K562 (cell line): ENCODE results near the gene CHSY1. TPM values are rescaled to one million over a fixed set of nuclear protein-coding genes. Genes with fewer than 3 reads are reported as not detected.
A peak's percentile ranks its signal among the peaks of the same experiment; 100 is the strongest.

Source experiments
- E2F8 ChIP-seq: fragments of 450-650 bp; IDR thresholded peaks from 2 replicates; pipeline ENCODE4 v1.7.1; 2018; ENCODE audit warnings: mild to moderate bottlenecking, low read depth; ENCODE audit not compliant: partially characterized antibody
- ELF1 ChIP-seq: fragments of 200-800 bp; sonication (Bioruptor generic); IDR thresholded peaks from 2 replicates; pipeline ENCODE4 v1.6.1; 2016; ENCODE audit warnings: missing genetic modification characterization, missing compliant biosample characterization
- ERF ChIP-seq: fragments of 450-650 bp; formaldehyde crosslinking; IDR thresholded peaks from 2 replicates; pipeline ENCODE4 v1.4.0; 2020; ENCODE audit warnings: mild to moderate bottlenecking, mixed read lengths
- ETS2 ChIP-seq: IDR thresholded peaks from 2 replicates; pipeline ENCODE4 v1.6.1; 2016; ENCODE audit warnings: borderline replicate concordance, missing genetic modification characterization, mild to moderate bottlenecking, moderate library complexity, missing compliant biosample characterization; ENCODE audit not compliant: poor library complexity, severe bottlenecking
- FOXJ2 ChIP-seq: fragments of 200-800 bp; sonication (Bioruptor generic); IDR thresholded peaks from 2 replicates; pipeline ENCODE4 v1.6.1; 2016; ENCODE audit warnings: missing genetic modification characterization, missing compliant biosample characterization
- GATA2 ChIP-seq: sonication (generic); formaldehyde crosslinking; IDR thresholded peaks from 2 replicates; pipeline ENCODE4 v1.4.0; 2020; ENCODE audit warnings: mild to moderate bottlenecking, missing genetic modification reagents
- HDAC1 ChIP-seq, 2 experiments: fragments of 450-650 bp; IDR thresholded peaks; 2 replicates each; pipeline ENCODE4 v1.6.1; 2016 to 2017; ENCODE audit warnings: inconsistent platforms in 1 of 2, mild to moderate bottlenecking in 1 of 2, moderate library complexity in 1 of 2
- HEY1 ChIP-seq: fragments of 250-450 bp; sonication (Bioruptor Pico); IDR thresholded peaks from 2 replicates; pipeline ENCODE4 v1.5.0; 2020; ENCODE audit warnings: mild to moderate bottlenecking, moderate library complexity, borderline replicate concordance
- JUND ChIP-seq, 2 experiments: IDR thresholded peaks; 2 replicates in 1 of 2; 3 replicates in 1 of 2; pipeline ENCODE4 v1.6.1; 2011; ENCODE audit warnings: borderline replicate concordance in 2 of 2, low read depth in 2 of 2, low read length in 2 of 2, improper control_type of control experiment in 1 of 2, missing biosample characterization in 1 of 2, missing genetic modification characterization in 1 of 2, missing genetic modification reagents in 1 of 2
- KAT2B ChIP-seq: IDR thresholded peaks from one replicate; pipeline ENCODE4 v1.6.1; 2012; ENCODE audit warnings: low read depth, mild to moderate bottlenecking, control low read depth, inconsistent platforms, low read length, moderate library complexity
- KDM1A ChIP-seq, 2 experiments: fragments of 450-650 bp; IDR thresholded peaks; 2 replicates each; pipeline ENCODE4 v1.6.1; 2016; ENCODE audit warnings: mild to moderate bottlenecking in 2 of 2
- SIX5 ChIP-seq, 2 experiments: IDR thresholded peaks; 2 replicates each; pipeline ENCODE4 v1.6.1; 2011; ENCODE audit warnings: low read length in 2 of 2, borderline replicate concordance in 1 of 2, low read depth in 1 of 2, mild to moderate bottlenecking in 1 of 2, moderate library complexity in 1 of 2; ENCODE audit not compliant: insufficient read depth in 1 of 2
- SMARCC2 ChIP-seq: fragments of 450-650 bp; IDR thresholded peaks from 2 replicates; pipeline ENCODE4 v1.6.1; 2017; ENCODE audit warnings: antibody characterized with exemption, moderate library complexity, mild to moderate bottlenecking, low read depth
- SNIP1 ChIP-seq: fragments of 450-650 bp; IDR thresholded peaks from 2 replicates; pipeline ENCODE4 v1.7.1; 2017; ENCODE audit warnings: low read depth, mild to moderate bottlenecking
- TGIF2 ChIP-seq: sonication (generic); formaldehyde crosslinking; IDR thresholded peaks from 2 replicates; pipeline ENCODE4 v1.8.1; 2022; ENCODE audit warnings: mild to moderate bottlenecking, missing genetic modification reagents, moderate library complexity
- ZBTB33 ChIP-seq: sonication (generic); formaldehyde crosslinking; IDR thresholded peaks from 2 replicates; pipeline ENCODE4 v1.8.1; 2023; ENCODE audit warnings: mild to moderate bottlenecking, missing genetic modification reagents
- ZNF239 ChIP-seq: fragments of 250-450 bp; sonication (Bioruptor Pico); IDR thresholded peaks from 2 replicates; pipeline ENCODE4 v1.4.0; 2020; ENCODE audit warnings: mild to moderate bottlenecking
- ZZZ3 ChIP-seq: fragments of 450-650 bp; IDR thresholded peaks from 2 replicates; pipeline ENCODE4 v1.6.1; 2016; ENCODE audit warnings: antibody characterized with exemption, mild to moderate bottlenecking, moderate library complexity
- polyA plus RNA-seq, 8 experiments: library from polyadenylated mRNA; depleted of rRNA in 4 of 8; stranded (reverse) in 5 of 8; unstranded in 3 of 8; fragments of >200 nt; fragmentation: Nextera tagmentation in 2 of 8; fragmentation: Illumina TruSeq in 1 of 8; extraction: Ambion mirVana in 2 of 8; extraction: Trizol in 1 of 8; gene quantifications; 2 replicates each; pipeline versions ENCODE4 v1.2.1 to v1.2.3, GENCODE V29; 2011 to 2014; ENCODE audit warnings: inconsistent platforms in 1 of 8, missing spikeins in 1 of 8
- total RNA-seq, 7 experiments: library from RNA; depleted of rRNA in 6 of 7; stranded (reverse); fragments of >200 nt in 6 of 7; fragmentation: Illumina TruSeq in 2 of 7; extraction: Trizol in 2 of 7; gene quantifications; 2 replicates each; pipeline versions ENCODE4 v1.2.1 to v1.2.3, GENCODE V29; 2011 to 2021; ENCODE audit warnings: low replicate concordance in 1 of 7

CHSY1 gene
- total and polyA plus RNA-seq, 9 of the 15 experiments (the other 6 are each of a cell fraction or from before 2014, with no cell fraction given): 7.0 to 16.4 (median 13.4) TPM

- TF ChIP-seq TGIF2 (CRISPR knock-in tag) (no peak), SIX5 (IDR thresholded peaks at IDR 0.05; ENCODE audit: borderline replicate concordance in 1 of 2, insufficient read depth in 1 of 2, low read depth in 1 of 2, low read length in 2 of 2) (no peak), ETS2 (tag) (no peak), ZNF239 (CRISPR knock-in tag) (no peak), ZZZ3 (no peak), ERF (CRISPR knock-in tag) (no peak), JUND (IDR thresholded peaks at IDR 0.05; ENCODE audit: borderline replicate concordance, low read depth, low read length) (peak; percentile 97), JUND (tag; IDR thresholded peaks at IDR 0.05; ENCODE audit: borderline replicate concordance, low read depth, low read length) (peak; percentile 97; the same call in 2 of the 3 replicates), SNIP1 (no peak), E2F8 (peak; percentile 66), ZBTB33 (CRISPR knock-in tag) (peak; percentile 53; the same call in 1 of the 2 replicates), KAT2B (no peak), ELF1 (tag) (no peak), GATA2 (peak; percentile 80), KDM1A (IDR thresholded peaks at IDR 0.05) (peak; percentile 92 to 99), HEY1 (CRISPR knock-in tag) (no peak), HDAC1 (IDR thresholded peaks at IDR 0.05) (peak in 1 of 2 experiments; percentile 98; a peak in 2 of 4 replicates), FOXJ2 (peak; percentile 87), SMARCC2 (peak; percentile 93)
Observed at GRCh38 chr15:101255615-101256241, 3.9 kb upstream of the CHSY1 start (continued).
